HG02981 (cell line): ENCODE data around the gene SPAG9.

Experiments
- ATAC-seq: cut with Tn5 transposase; IDR thresholded peaks from one replicate; pipeline ENCODE4 v1.9.1; 2021; ENCODE audit warnings: mild to moderate bottlenecking, moderate library complexity; ENCODE audit not compliant: unreplicated experiment

The SPAG9 gene

DNA sequence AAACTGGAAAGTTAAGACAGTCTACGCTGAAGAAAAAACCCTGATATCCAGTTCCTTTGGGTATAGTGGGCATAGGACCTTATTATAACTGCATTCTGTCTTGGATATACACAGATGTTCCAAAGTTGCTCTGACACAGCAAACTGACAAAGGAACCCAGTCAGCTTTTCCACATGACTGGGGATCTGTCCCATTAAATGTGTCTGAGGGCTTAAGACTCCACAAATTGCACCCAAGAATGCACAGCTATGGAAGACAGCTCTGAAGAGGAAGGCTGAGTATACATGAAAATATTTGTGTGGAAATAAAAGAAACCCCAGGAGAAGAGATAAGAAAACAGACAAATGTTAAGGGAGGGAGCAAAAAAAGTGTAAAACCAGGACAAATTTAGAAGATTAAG lies 114.1 kb downstream of the SPAG9 start:
- no peak for ATAC-seq

DNA sequence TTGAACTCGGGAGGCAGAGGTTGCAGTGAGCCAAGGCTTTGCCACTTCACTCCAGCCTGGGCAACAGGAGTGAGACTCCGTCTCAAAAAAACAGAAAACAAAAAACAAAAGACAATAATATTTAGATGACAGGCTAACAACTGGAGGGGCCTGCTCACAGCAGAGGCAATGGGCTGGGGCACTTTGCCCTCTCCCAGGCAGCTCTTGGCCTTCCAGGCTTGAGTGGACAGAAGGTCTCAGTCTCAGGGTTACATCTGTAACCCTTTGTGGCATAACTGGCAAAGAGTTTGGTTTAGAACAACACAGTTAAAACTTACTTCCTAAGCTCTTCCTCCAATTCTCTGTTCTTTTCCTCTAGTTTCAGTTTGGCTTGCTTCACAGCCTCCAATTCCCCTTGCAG lies 114.9 kb downstream of the SPAG9 start:
- ATAC-seq, result no peak

GRCh38 chr17:51004249-51004648 lies 116.4 kb downstream of the SPAG9 start:
- no peak for ATAC-seq

DNA sequence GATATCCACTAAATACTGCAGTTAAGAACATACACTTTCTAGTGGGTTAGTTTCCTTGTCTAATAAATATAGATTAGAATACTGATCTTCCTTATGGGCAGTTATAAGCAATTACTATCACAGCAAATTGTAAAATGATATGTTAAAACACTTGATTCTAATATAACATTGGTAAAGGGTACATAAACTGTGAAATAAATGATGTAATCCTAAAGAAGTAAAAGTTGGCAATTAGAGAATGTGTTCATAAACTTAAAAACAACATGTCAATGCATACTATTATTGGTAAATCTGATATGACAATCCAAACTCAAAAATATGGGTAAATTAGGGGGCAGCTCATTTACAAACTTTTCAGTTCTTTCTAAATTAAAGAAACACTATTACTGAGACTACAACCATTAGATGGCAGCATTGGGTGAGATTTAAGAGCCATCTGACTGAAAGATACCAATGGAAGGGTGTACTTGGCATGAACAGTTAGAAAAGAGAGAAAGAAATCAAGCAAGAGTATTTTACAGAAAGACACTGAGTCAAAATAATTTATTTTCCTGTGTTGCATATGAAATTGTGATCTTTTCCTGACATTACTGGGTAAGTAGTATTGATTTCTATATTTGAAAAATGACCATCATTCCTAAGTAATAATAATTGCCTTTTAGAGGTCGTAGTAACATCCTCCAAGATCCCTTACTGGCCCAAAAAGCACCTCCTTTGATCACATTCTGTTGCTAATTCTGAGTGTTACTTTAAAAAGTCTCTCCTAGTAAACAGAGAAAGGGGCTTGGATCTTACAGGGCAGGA lies 119.6 kb downstream of the SPAG9 start:
- ATAC-seq, result no peak

DNA sequence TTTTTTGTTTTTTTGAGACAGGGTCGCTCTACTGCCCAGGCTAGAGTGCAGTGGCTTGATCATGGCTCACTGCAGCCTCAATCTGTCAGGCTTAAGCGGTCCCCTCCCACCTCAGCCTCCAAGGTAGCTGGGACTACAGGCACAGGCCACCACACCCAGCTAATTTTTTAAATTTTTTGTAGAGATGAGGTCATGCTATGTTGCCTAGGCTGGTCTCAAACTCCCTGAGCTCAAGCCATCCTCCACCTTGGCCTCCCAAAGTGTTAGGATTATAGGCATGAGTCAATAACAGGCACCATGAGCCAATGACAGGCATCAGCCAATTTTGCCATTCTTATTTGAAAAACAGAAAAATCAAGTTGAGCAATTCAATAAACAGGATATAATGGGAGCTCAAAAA lies 125.0 kb downstream of the SPAG9 start:
- no peak for ATAC-seq

DNA sequence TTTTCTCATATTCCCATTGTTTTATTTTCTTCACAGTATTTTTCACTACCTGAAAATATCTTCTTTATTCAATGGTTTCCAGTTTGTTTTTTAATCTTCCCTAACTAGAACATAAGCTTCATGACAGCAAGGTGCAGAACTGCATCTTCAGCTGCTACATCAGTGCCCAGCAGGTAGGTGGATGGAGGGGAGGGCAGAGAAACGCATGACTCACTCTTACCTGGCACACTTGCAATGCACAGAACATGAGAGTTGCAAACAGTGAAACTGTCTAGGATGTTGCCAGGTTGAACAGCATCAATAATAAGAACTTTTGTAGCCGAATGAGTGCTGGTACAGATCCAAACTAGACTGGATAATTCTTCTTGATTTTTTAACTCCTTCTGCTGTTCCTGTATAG lies 127.1 kb downstream of the SPAG9 start:
- no peak for ATAC-seq

GRCh38 chr17:50989149-50989548 lies 131.5 kb downstream of the SPAG9 start:
- ATAC-seq, result no peak

DNA sequence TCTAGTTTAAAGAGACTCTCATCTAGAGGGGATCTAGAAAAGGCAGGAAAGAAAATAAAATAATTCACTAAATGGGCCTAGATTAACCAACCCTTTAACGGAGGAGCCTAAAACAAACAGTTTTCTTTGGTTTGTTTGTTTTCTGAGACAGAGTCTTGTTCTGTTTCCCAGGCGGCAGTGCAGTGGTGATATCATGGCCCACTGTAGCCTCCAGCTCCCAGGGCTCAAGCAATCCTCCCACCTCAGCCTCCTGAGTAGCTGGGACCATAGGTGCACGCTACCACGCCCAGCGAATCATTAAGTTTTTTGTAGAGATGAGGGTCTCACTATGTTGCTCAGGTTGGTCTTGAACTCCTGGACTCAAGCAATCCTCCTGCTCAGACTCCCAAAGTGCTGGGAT lies 132.2 kb downstream of the SPAG9 start:
- no peak for ATAC-seq

DNA sequence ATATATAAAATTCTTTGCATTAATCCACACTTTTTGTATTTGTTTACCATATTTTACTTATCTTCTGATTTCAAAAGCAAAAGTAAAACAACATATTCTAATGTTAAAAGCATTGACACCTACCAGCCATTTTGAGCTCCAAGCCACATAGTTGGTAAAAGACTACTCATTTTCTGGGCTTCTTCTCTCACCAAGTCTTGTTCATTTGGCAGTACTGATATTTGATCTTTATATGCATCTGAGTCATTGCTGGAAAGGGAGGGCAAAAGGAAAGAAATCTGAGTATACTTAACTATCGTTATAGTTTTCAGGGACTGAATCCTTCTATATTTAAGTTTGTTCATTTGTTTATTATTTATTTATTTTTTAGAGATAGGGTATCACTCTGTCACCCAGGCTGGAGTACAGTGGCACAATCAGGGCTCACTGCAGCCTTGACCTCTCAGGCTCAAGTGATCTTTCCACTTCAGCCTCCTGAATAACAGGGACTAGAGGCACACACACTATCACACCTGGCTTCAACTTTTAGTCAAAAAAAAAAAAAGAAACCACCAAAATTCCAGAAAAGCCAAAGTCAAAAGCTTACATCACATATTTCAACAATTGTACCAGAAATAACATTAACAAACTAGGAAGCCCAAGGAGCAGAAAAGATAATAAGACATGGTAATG lies 133.5 kb downstream of the SPAG9 start:
- ATAC-seq, result no peak

- no peak for ATAC-seq
Measured at GRCh38 chr17:50981279-50981678, 139.4 kb downstream of the SPAG9 start.

GRCh38 chr17:50979524-50979927 lies 141.1 kb downstream of the SPAG9 start:
- ATAC-seq, result no peak

DNA sequence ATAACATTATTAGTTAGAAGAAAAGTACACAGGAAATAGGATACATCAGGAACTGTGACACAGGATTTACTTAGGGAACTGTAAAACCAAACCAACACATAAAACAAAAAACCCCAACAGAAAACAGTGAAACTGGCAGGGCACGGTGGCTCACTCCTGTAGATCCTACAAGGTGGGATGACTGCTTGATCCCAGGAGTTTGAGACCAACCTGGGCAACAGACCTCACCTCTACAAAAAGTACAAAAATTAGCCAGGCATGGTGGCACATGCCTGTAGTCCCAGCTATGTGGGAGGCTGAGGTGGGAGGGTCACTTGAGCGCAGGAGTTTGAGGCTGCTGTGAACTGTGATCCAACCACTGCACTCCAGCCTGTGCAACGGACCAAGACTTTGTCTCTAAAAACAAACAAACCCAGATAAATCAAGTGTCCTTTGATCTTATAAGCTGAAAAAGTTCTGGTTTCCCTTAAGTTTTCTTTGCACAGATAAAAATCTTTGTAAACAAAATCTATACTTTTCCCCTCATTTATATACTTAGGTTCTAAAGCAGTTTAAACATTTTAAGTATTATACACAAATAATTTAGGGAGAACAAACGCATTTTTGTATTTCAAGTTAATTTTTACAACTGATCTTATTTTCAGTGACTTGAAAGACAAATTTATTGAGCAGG lies 143.0 kb downstream of the SPAG9 start:
- no peak for ATAC-seq

DNA sequence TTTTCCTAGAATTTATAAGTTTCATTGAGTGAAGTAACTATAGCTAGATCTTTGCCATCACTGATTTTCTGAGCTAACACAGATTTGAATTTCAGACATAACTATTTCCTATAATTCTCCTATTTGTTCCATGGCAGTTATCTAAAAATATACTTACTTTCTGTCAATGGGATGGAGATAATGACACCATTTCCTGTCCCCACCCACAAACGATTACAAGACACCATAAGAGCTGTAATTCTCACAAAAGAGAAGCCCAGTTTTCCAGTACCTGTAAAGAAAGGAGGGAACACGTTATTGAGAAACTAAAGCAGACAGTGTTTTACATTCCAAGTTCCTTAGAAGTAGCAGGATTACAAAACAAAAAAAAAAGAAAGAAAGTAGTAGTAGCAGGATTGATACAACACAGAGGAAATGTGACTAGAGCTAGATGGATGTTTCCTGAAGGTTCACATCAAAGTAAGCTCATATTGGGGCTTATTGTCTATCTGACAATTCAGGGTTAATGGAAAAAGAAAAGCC lies 143.7 kb downstream of the SPAG9 start:
- no peak for ATAC-seq

- no peak for ATAC-seq
Measured at GRCh38 chr17:50973557-50974494, 146.8 kb downstream of the SPAG9 start.

DNA sequence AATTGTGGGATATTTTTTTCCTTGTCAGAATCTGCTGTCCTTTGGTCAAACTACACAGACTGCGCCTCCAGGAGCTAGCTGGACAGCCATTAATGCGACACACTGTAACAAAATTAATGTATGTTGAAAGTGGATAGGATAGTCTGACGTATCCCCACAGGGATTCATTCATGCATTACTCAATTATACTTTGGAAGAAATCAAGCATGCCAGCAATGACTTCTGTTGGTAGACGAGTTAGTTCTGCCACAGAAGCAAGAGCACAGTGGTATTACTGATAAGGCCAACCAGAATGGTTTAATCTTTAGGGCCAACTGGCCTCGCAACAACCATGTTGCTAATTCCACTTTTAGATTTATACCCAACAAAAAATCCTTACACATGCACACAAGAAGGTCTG lies 148.1 kb downstream of the SPAG9 start:
- ATAC-seq, result no peak

DNA sequence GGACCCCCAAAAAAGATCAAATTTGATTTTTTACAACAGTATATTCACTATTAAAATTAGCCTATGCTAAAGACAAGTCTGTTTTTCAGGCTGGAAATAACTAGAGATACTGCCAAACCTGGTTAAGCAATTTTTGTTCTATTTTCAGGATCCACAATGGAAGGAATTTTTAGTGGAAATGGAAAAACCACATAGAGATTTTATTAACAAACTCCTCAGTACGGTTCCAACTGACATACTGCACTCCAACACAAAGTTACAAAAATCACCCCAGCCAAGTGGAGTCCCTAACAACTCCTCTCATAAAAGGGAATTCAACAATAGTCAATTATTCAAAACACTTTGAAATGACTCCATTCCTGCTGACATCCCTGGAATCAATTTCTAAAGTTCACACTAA lies 152.9 kb downstream of the SPAG9 start:
- ATAC-seq, result no peak

DNA sequence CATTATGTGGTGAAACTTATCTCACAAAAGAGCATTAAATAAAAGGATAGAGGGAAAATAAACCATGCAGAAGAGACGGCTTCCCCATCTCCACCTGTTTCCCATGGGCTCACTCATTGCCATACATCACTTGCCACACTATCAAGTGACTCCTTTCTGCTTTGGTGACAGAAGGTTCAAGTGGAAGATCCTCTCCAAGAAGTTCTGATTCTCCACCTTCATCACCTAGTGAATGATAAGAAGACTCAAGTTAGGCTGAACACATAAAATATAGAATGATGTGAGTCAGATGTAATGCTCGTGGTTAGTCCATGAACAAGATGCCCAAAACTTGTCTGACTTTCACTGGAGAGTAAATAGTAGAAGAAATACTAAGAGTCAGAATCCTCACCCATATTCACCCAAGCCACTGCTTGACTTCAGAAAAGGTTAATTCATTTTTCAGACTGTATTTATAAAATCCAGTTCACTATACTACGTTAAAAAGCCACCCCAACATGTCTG lies 154.5 kb downstream of the SPAG9 start:
- ATAC-seq, result no peak

DNA sequence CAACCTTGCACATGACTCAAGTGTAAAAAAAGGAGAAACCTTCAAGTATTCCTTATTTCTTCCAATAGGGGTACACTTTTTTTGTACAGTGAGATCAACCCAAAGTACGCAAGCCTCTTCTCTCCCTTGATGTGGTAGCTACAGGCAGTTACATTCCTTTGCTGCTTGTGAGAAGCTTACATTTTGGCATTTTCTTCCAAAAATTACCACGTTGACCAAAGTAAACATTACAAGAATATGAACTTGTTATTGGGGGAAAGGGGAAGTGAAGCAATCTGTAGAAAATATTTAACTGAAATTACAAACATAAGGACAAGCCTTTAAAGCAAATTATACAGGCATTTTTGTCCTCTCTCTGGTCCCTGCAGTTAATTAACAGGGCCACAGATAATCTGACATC lies 157.5 kb downstream of the SPAG9 start:
- ATAC-seq, result no peak

GRCh38 chr17:50961282-50962220 lies 159.1 kb downstream of the SPAG9 start:
- no peak for ATAC-seq
